ENCODE measurements around the gene USH1C. TPM values are rescaled to one million over a fixed set of nuclear protein-coding genes. Genes with fewer than 3 reads are reported as not detected.

Gene USH1C
- total RNA-seq, 2 experiments from 2014 or later: not detected

DNA sequence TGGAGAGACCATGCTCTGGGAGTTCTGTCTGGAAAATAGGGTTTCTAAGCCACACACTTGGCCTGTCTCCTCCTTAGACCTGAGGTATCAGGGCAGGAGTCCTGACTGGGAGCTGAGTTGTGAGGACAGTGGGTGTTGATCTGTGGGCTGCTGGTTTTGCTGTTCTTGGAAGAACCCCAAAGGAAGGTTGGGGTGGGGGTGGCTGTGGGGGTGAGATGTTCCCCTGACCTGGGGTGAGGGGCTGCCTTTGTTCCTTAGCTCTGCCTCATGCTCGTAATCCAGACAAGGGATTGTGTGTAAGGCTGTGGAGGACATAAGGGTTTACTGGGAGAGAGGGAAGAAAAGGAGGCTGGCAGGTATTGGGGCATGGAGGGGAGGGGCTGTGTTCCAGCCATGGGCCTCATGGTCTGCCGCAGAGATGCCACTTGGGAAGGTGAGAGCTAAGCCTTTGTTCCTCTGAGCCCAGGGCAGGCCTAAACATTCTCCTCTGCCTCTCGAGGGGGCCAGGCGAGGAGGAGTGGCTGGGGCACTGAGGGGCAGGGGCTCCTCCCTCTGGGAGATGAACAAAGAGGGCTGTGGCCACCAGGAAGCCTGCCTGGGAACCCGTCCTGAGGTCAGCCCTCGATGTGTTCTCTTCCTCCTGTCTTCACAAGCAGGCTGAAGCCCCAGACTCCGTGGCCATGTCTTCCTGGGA, 7.3 kb upstream of the USH1C start:
- no peak overlapping the region for H3K4me3 Mint-ChIP-seq
- H3K9me3 Mint-ChIP-seq: no peaks in the 10 kb centered on the region
- ChIA-PET CTCF (interaction anchor here (1.4 kb wide), 1 partner anchor 23 kb away, joined by 3 read pairs; no protein-coding TSS in a partner anchor), POLR2A (no interaction called here)
- peaks cover 11% of the 10 kb centered on the region for H3K27me3 Mint-ChIP-seq
- intact Hi-C loops (cut with micrococcal nuclease): no loop called here
- no peak for DNase-seq
- H3K4me1 Mint-ChIP-seq (ENCODE audit: low read depth): no peaks in the 10 kb centered on the region
- no peak overlapping the region for H3K27ac Mint-ChIP-seq
- H3K36me3 Mint-ChIP-seq: no peaks in the 10 kb centered on the region

DNA sequence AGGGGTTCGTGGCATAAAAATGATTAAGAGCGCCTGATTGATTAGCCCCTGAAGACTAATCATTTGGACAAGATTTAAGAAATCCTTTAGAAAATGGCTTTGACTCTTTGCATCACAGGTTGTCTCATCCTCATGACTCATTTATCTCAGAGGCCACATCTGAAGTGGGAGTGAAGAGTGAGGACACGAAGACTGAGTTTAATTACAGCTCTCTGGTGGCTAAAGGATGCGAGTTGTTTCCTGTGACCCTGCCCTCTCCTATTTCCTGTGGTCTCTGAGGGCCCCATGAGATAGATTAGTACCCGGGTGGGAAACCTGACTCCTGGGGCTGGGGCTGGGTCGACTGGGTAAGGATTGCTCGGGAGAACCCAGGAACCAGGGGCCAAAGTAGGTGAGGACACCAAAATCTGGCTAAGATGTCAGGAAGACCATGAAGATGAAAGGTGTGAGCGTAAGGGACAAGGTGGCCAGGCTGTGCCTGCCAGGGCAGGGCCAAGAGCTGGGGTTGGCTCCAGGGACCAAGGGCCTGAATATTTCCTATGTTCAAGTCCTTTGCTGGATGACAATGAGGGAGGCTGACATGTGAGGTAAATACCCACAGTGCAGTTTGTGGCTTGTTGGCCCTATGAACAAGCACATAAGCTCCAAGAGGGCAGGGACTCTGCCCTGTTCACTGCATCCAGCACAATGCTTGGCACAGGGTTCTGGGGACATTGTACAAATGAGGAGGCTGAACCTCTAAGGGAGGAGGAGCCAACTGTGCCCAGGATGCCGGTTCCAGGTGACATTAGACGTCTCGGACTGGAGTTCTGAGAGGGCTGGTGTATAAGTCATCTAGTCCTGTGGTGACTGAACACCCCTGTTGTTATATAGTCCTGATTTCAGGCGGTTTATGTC, 6.5 kb upstream of the USH1C start:
- Mint-ChIP-seq H3K9me3 (no peaks in the 10 kb centered on the region), H3K36me3 (no peaks in the 10 kb centered on the region), H3K4me1 (ENCODE audit: low read depth) (no peaks in the 10 kb centered on the region), H3K27me3 (peaks cover 19% of the 10 kb centered on the region), H3K4me3 (no peak overlapping the region), H3K27ac (no peak overlapping the region)
- intact Hi-C loops (cut with micrococcal nuclease): no loop called here
- CTCF ChIA-PET: interaction anchor here (1.4 kb wide), 1 partner anchor 22 kb away, joined by 3 read pairs; no protein-coding TSS in a partner anchor
- POLR2A ChIA-PET: no interaction called here
- DNase-seq: no peak

DNA sequence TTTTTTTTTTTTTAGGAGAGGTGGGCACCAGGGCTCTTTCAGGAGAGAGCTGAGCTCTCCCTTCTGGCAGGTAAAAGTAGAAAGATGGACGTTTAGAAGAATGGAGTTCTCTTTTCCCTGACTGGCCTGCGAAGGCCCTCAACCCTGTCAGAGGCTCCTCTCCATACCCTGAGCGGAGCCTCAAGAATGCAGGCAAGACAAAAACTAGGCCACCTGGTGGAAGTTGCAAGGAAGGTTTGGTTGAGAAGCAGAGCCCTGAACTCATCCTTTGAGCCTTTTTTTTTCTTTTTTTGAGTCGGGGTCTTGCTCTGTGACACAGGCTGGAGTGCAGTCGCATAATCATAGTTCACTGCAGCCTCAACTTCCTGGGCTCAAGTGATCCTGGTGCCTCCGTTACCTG, 4.2 kb upstream of the USH1C start:
- Mint-ChIP-seq H3K4me3 (no peak overlapping the region), H3K36me3 (no peaks in the 10 kb centered on the region), H3K9me3 (no peaks in the 10 kb centered on the region), H3K4me1 (ENCODE audit: low read depth) (peaks cover 2% of the 10 kb centered on the region), H3K27ac (no peak overlapping the region), H3K27me3 (peaks cover 24% of the 10 kb centered on the region)
- ChIA-PET CTCF (interaction anchor here (1.1 to 1.4 kb wide), 2 partner anchors 20 to 165 kb away, joined by 3 to 4 read pairs; no protein-coding TSS in a partner anchor), POLR2A (no interaction called here)
- DNase-seq: no peak
- intact Hi-C loops (cut with micrococcal nuclease): no loop called here

DNA sequence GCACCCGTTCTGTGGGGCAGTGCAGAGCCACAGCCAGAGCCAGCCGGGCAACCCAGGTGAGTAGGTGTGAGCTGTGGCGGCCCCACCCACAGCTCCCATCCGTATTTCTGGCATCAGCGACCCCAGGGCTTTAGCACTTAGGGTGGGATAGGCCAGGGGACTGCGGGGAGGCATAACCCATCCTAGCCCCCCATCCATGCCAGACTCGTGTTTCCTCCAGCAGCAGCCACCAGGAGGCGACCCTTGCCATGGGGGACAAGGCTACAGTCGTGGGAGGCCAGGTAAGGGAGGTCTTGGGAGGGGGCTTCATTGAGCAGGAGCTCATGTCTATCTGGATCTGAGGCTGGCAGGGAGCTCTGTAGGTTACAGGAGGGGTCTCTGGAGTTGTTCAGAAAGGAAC, 3.7 kb upstream of the USH1C start:
- intact Hi-C loops (cut with micrococcal nuclease): no loop called here
- Mint-ChIP-seq H3K27me3 (peaks cover 24% of the 10 kb centered on the region), H3K4me1 (ENCODE audit: low read depth) (peaks cover 2% of the 10 kb centered on the region), H3K27ac (no peak overlapping the region), H3K36me3 (no peaks in the 10 kb centered on the region), H3K9me3 (no peaks in the 10 kb centered on the region), H3K4me3 (no peak overlapping the region)
- no peak for DNase-seq
- ChIA-PET CTCF (interaction anchor here (1.1 kb wide), 1 partner anchor 164 kb away, joined by 3 read pairs; no protein-coding TSS in a partner anchor), POLR2A (no interaction called here)

DNA sequence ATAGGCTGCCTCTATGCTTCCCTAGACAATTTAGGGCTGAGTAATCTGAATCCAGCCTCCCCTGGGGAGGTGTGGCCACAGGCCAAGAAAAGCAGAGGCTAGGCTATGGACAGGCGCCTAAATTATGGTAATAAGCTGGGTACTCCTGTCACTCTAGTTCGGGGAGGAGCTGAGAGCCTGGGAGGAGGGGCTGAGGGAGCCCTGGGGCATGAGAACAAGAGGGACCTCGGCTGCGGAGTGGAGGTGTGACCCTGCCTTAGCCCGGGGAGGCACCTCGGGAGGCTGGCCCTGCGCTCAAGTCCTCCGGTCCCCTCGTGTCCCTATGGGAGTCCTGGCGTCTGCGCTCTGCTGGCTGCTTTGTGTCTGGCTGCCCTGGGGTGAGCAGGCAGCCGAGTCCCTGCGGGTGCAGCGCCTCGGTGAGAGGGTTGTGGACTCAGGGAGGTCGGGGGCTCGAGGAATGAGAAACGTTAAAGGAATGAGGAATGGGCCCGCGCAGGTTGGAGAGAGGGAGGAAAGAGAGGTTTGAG, 2.9 kb upstream of the USH1C start, which contains the start of gene OTOG:
Gene OTOG (plus strand): TSS at position 209 of the 527 bp plus-strand sequence. CDS start 114 bp downstream, at position 323.
- Mint-ChIP-seq H3K27ac (no peak within 1 kb of the TSS), H3K27me3 (peaks cover 24% of the 10 kb centered on the region), H3K9me3 (no peaks in the 10 kb centered on the region), H3K4me1 (ENCODE audit: low read depth) (peaks cover 2% of the 10 kb centered on the region), H3K36me3 (no peaks in the 10 kb centered on the region), H3K4me3 (no peak within 1 kb of the TSS)
- ChIA-PET CTCF (interaction anchor here (1.1 kb wide), 1 partner anchor 164 kb away, joined by 3 read pairs; no protein-coding TSS in a partner anchor), POLR2A (no interaction called here)
- intact Hi-C loops (cut with micrococcal nuclease): no loop called here
- DNase-seq: no peak

DNA sequence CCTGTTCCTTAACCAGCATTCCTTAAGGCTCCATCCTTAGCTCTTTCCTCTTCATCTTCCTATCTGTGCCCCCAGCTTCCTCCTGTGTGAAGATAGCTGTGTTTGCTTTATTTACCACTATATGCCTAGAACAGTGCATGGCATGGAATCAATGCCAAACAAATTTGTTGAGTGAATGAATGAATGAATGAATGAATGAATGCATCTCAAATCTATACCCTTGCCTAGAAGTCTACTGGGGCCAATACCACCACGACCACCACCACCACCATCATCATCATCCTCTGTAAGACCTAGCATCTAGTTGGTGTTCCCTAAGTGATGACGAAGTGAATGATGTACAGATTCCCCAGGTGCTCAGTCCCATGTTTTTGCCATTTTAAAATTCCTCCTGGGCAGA, 2.0 kb upstream of the USH1C start:
- Mint-ChIP-seq H3K4me1 (ENCODE audit: low read depth) (peaks cover 2% of the 10 kb centered on the region), H3K4me3 (no peak overlapping the region), H3K27ac (no peak overlapping the region), H3K27me3 (peaks cover 27% of the 10 kb centered on the region), H3K36me3 (no peaks in the 10 kb centered on the region), H3K9me3 (no peaks in the 10 kb centered on the region)
- intact Hi-C loops (cut with micrococcal nuclease): no loop called here
- POLR2A ChIA-PET: no interaction called here
- no peak for DNase-seq
- CTCF ChIA-PET: no interaction called here

DNA sequence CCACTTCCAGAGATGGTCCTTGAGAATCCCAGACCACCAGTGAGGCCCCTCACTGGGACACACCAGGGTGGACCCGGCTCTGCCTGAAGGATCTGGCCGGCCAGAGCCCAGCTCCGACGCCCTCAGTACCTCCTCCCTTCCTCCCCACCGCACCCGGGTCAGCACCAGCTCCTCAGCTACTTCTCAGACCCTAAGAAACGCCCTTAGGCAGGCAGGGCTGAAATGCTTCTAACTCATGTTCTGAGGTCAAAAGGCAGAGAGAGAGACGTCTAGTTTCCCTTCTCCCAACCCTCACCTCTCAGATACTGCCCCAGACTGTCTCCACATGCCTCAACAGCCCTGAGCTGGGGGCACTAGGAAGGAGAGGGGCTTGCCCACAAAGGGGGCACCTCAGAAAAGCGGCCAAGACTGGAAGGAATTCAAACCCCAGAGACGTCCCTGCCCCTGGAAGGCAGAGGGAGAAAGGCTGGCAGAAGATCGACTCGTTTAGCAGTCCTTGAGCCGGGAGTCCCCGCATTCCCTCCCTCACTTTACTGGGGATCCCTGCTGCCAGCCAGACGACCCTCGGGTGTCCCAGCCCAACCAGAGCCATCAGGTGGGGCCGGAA, 539 bp downstream of the USH1C start:
- ChIA-PET CTCF (interaction anchor here (1.1 to 1.5 kb wide), 2 partner anchors 16 to 55 kb away, joined by 4 to 5 read pairs; no protein-coding TSS in a partner anchor), POLR2A (no interaction called here)
- no peak overlapping the region for H3K4me3 Mint-ChIP-seq

DNA sequence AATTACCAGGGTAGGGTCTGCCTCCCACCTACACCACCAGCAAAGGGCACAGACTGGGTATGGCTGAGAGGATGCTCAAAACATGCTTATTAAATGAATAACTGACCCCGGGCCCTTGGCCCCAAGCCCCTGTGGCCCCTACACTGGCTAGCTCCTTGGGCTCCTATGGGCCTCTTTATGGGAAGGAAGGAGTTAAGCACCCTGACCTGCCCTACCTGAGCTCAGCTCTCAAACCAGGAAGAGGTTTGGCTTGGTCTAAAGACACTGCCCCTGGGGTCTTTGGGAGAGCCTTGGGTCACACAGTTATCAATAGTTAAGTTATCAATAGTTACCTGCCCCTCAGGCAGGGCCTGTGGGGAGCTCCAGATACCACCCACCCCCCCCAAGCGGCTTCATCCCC, 1.2 kb downstream of the USH1C start:
- no peak for DNase-seq
- H3K4me1 Mint-ChIP-seq (ENCODE audit: low read depth): peaks cover 2% of the 10 kb centered on the region
- no peaks in the 10 kb centered on the region for H3K36me3 Mint-ChIP-seq
- H3K9me3 Mint-ChIP-seq: no peaks in the 10 kb centered on the region
- intact Hi-C loops (cut with micrococcal nuclease): no loop called here
- peaks cover 27% of the 10 kb centered on the region for H3K27me3 Mint-ChIP-seq
- ChIA-PET CTCF (interaction anchor here (1.1 to 1.5 kb wide), 2 partner anchors 15 to 56 kb away, joined by 4 to 5 read pairs; no protein-coding TSS in a partner anchor), POLR2A (no interaction called here)
- H3K27ac Mint-ChIP-seq: no peak overlapping the region
- no peak overlapping the region for H3K4me3 Mint-ChIP-seq

More for the DNA sequence above, 539 bp downstream of the USH1C start:
- no peak for DNase-seq
- Mint-ChIP-seq H3K36me3 (no peaks in the 10 kb centered on the region), H3K27me3 (peaks cover 27% of the 10 kb centered on the region), H3K4me1 (ENCODE audit: low read depth) (peaks cover 2% of the 10 kb centered on the region), H3K27ac (no peak overlapping the region), H3K9me3 (no peaks in the 10 kb centered on the region)
- intact Hi-C loops (cut with micrococcal nuclease): no loop called here

DNA sequence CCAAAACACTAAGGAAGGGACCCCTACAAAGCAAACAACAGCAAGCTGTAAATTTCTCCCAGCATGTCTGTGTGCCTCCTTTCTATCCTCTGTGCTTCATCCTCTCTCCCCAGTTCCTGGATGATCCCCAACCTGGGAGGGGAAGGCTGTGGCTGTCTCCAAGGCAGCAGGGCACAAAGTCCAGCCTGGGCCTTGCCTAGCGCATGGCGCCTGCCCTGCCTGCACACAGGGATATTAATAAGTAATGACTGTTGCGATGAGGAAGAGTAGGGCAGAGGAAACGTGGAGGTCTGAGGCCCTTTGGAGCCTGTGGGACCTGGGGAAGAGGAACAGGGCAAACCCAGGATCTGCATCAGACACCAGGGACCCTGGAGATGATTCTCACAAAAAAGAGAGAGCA, 2.0 kb downstream of the USH1C start:
- no peaks in the 10 kb centered on the region for H3K9me3 Mint-ChIP-seq
- intact Hi-C loops (cut with micrococcal nuclease): no loop called here
- no peaks in the 10 kb centered on the region for H3K36me3 Mint-ChIP-seq
- ChIA-PET CTCF (no interaction called here), POLR2A (no interaction called here)
- no peak overlapping the region for H3K27ac Mint-ChIP-seq
- no peak overlapping the region for H3K4me3 Mint-ChIP-seq
- DNase-seq: no peak
- H3K4me1 Mint-ChIP-seq (ENCODE audit: low read depth): peaks cover 2% of the 10 kb centered on the region
- H3K27me3 Mint-ChIP-seq: peaks cover 23% of the 10 kb centered on the region

DNA sequence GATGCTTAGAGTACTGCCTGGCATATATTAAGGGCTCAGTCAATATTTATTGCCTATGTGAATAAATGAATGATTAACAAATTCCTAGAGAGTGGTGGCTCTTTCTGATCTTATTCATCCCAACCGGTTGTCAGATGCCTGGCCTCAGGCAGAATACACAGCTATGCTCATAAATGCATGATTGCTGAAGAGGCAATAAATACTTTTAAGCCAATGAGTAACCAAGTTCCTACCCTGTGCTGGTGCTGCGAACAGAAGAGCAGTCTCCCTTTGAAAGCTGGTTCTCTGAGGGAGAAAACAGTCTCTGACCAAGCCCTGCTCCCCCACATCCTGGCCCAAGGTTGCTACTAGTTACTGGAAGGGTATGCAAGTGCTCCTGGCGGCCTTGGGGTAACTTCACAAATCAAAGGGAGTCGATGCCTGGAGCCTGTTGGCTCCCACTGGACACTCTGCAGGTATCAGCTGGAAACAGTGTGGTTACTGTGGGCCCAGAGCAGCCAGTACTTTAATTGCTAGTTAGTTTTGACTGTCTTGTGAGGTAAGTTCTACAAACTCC, 2.8 kb downstream of the USH1C start:
- ChIA-PET CTCF (no interaction called here), POLR2A (no interaction called here)
- H3K4me3 Mint-ChIP-seq: no peak overlapping the region
- intact Hi-C loops (cut with micrococcal nuclease): no loop called here
- no peaks in the 10 kb centered on the region for H3K36me3 Mint-ChIP-seq
- peaks cover 16% of the 10 kb centered on the region for H3K27me3 Mint-ChIP-seq
- peaks cover 2% of the 10 kb centered on the region for H3K4me1 Mint-ChIP-seq (ENCODE audit: low read depth)
- no peak overlapping the region for H3K27ac Mint-ChIP-seq
- no peaks in the 10 kb centered on the region for H3K9me3 Mint-ChIP-seq
- DNase-seq: no peak

DNA sequence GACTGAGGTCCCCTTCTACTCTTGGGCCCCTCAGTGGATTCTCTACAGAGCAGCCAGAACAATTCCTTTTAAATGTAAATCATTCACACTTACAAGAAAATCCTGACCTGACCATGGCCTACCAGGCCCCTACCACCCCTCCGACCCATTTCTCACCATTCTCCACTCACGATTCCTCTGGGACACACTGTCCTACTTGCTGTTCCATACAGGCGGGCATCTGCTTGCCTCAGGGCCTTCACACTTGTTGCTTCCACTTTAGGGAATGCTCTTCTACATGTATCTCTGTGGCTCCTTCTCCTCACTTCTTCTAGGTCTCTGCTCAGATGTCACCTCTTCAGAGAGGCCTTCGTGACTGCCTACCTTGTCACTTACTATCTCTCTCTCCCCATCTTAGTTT, 3.4 kb downstream of the USH1C start:
- Mint-ChIP-seq H3K4me3 (no peak overlapping the region), H3K9me3 (no peaks in the 10 kb centered on the region), H3K27ac (no peak overlapping the region), H3K4me1 (ENCODE audit: low read depth) (peaks cover 2% of the 10 kb centered on the region), H3K36me3 (no peaks in the 10 kb centered on the region), H3K27me3 (peaks cover 10% of the 10 kb centered on the region)
- ChIA-PET POLR2A (no interaction called here), CTCF (no interaction called here)
- intact Hi-C loops (cut with micrococcal nuclease): no loop called here
- no peak for DNase-seq

DNA sequence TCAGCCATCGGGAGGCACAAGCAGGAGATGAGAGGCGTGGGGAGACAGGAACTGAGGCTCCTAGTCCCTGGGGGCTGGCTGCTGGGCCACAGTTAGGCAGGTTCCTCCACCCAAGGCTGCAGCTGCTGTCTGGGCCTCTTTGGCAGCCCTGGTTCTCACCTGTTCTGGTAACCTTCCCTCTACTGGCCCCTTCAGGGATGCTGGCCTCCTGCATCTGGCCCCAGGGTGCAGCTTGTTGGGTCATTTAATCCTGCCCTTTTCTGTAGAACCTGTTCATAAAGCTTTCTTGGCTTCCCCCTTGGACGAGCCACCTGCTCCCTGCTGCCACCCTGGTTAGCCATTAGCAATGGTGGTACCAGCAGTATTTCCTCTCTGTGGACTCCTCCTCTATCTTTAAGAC, 5.5 kb downstream of the USH1C start:
- POLR2A ChIA-PET: no interaction called here
- intact Hi-C loops (cut with micrococcal nuclease): no loop called here
- H3K27ac Mint-ChIP-seq: no peak overlapping the region

More for the DNA sequence above, 5.5 kb downstream of the USH1C start:
- no peaks in the 10 kb centered on the region for H3K4me1 Mint-ChIP-seq (ENCODE audit: low read depth)
- no peaks in the 10 kb centered on the region for H3K9me3 Mint-ChIP-seq
- no peaks in the 10 kb centered on the region for H3K36me3 Mint-ChIP-seq
- H3K4me3 Mint-ChIP-seq: no peak overlapping the region
- CTCF ChIA-PET: interaction anchor here (0.6 to 0.8 kb wide), 3 partner anchors 16 to 907 kb away, joined by 3 read pairs; no protein-coding TSS in a partner anchor
- peaks cover 6% of the 10 kb centered on the region for H3K27me3 Mint-ChIP-seq
- no peak for DNase-seq
